ENCODE measurements around the gene AXIN1.
A peak's percentile ranks its signal among the peaks of the same experiment; 100 is the strongest.
"Not testable (repeated sequence)": the region's sequence is repeated elsewhere in the genome, so short reads cannot be mapped to it uniquely, and the experiment has no call there.

Gene AXIN1

GRCh38 chr16:353404-354290 is 1.1 kb upstream of the AXIN1 start:
- no peak for DNase-seq

DNA sequence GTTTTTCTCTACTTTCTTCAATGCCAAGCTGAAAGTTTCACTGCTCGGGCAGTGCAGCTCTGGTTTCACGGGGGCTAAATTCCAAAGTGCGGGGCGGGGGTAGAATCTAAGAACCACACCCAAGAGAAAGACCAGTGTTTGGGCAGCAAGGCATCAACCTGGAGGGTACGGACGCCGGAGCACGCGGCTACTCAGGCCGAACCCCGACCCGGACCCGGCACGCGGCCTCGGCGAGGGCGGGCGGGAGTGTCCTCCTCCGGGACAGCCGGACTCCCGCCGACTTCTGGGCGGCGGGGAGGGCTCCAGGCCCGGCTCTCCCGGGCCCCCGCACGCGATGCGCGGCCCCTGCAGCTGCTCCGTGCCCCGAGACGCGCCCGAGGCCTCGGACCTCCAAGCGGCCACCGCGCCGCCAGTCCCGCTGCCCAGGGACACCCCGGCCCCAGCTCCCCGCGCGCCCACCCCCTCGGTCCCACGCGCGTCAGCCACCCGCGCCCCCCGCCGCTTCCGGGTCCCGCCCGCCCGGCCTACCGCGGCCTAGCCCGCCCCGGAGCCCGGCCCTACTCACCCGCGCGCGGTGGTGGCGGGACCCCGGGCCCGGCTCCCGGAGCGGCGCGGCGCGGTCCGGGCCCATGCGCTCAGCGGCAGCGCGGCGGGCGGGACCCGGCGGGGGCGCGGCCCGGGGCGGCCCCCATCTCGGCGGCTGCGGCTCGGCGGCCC is 561 bp downstream of the AXIN1 start:
- peak in 1 of 2 donors; percentile 25 for DNase-seq

DNA sequence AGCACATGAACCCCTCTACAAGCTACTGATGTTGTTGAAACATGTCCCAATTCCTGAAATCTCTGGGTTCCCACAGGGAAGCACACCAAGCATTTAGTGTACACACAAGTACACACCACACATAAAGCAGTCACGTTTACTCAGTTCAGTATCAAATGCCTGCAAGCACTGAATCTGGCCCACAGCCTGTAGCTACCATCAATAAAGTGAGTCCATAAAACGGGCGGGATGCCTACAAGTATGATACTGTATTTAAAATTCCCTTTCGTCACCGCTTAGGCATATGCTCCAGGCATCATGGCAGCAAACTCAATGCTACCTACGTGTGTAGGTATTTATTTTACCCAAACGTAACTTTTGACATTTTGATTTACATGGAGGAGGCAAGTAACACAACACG is 2.3 kb downstream of the AXIN1 start:
- DNase-seq = no peak

GRCh38 chr16:349211-349610 is 3.3 kb downstream of the AXIN1 start:
- no peak for DNase-seq

- DNase-seq = not testable (repeated sequence)
These were observed 4.0 kb downstream of the AXIN1 start for GRCh38 chr16:348495-348894.

DNA sequence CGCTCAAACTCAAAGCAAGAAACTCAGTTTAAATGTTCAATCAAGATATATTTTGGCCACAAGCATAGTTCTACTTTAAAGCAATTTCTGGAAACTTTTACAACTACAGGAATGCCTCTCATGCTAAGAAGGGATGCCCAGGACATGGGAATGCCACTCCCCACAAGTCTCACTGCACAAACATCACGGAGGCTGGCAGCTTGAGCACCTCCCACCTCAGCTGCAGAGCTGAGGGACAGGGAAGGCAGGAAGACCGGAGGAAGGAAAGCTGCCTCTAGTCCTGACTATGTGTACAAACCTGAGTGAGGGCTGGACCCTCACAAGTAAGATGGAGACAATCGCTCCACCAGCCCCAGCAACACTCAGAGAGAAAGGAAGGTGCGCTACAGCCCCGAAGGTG is 5.3 kb downstream of the AXIN1 start:
- no peak for DNase-seq

GRCh38 chr16:346587-346986 is 5.9 kb downstream of the AXIN1 start:
- DNase-seq = no peak

GRCh38 chr16:345772-346171 is 6.8 kb downstream of the AXIN1 start:
- no peak for DNase-seq

DNA sequence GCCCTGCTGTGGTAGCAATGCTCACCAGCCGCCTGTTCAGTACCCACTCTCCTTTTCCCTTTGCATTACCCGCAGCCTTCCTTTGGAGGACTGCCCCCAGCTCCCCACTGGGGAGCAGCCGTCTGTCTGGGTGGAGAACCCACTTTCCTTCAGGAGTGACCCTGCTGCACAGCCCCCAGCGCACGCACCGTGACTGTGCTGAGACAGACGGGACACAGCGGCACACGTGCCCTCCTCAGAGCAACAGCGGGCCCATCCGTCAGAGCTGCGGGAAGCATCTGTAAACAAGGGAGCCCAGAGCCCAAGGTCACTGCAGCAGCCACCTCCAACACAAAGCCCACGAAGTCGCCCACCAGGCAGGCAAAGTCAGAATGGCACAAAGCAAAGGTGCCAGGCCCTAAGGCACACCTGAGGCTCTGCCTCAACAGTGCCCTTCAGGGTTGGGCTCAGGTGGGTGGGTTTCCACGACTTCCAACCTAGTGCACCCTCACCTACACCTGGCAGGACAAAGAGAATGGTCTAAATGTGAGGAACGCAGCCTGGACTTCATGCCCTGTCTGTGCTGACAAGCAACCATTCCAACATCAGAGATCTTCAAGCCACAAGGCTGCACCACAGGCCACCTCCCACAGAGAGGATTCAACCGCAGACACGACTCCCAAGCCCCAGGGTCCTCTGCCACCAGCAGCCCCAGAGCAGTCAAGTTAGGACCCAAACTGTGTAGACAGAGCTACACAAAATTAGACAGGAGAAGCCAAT is 9.9 kb downstream of the AXIN1 start:
- DNase-seq = no peak

DNA sequence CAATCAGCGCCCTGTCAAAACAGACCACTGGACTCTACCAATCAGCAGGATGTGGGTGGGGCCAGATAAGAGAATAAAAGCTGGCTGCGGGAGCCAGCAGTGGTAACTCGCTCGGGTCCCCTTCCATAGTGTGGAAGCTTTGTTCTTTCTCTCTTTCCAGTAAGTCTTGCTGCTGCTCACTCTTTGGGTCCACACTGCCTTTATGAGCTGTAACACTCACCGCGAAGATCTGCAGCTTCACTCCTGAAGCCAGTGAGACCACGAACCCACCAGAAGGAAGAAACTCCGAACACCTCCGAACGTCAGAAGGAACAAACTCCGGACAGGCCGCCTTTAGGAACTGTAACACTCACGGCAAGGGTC is 10.6 kb downstream of the AXIN1 start:
- DNase-seq = not testable (repeated sequence)

DNA sequence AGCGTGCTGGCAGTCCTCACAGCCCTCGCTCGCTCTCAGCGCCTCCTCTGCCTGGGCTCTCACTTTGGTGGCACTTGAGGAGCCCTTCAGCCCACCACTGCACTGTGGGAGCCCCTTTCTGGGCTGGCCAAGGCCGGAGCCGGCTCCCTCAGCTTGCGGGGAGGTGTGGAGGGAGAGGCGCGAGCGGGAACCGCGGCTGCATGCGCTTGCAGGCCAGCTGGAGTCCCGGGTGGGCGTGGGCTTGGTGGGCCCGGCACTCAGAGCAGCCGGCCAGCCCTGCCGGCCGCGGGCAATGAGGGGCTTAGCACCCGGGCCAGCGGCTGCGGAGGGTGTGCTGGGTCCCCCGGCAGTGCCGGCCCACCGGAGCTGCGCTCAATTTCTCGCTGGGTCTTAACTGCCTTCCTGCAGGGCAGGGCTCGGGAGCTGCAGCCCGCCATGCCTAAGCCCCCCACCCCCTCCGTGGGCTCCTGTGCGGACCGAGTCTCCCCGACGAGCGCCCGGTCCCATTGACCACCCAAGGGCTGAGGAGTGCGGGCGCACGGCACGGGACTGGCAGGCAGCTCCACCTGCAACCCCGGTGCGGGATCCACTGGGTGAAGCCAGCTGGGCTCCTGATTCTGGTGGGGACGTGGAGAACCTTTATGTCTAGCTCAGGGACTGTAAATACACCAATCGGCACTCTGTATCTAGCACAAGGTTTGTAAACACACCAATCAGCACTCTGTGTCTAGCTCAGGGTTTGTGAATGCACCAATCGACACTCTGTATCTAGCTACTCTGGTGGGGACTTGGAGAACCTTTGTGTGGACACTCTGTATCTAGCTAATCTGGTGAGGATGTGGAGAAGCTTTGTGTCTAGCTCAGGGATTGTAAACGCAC is 11.2 kb downstream of the AXIN1 start:
- not testable (repeated sequence) for DNase-seq

DNA sequence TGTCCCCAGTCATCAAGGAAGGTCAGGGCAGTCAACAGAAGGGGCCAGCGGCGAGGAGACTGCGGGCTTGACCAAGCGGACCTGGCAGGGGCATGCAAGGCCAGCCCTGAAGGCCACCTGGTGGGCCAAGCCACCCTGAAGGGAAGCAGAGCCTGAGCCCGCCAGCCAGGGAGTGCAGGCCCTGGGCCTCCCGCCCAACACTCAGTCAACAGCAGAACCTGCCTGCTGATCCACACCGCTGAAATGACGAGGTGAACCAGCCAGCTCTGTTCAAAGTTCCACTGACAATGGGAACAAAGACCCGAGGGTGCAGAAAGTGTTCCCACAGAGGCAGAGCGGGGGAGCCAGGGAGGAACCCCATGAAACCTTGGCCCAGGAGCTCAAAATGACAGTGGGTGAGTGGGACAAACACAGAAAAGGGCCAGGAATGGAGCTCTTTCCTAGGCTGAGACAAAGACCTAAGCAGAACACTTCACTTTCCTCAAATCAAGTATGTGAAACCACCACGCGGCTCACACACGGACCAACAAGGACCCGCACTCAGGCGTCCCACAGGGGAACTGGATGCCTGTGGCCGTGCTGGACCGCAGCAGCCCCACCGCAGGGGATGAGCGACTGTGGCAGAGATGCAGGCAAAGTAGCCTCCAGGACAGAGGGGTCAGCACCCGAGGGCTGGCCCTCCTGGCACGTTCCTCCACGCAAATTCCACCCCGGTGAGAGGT is 12.0 kb downstream of the AXIN1 start:
- no peak for DNase-seq

- peak in 1 of 2 donors; percentile 42 for DNase-seq
These were observed 12.8 kb downstream of the AXIN1 start for GRCh38 chr16:339680-340079.

GRCh38 chr16:337975-338575 is 14.4 kb downstream of the AXIN1 start:
- DNase-seq = peak; percentile 59 to 76

GRCh38 chr16:337437-337836 is 15.1 kb downstream of the AXIN1 start:
- no peak for DNase-seq

DNA sequence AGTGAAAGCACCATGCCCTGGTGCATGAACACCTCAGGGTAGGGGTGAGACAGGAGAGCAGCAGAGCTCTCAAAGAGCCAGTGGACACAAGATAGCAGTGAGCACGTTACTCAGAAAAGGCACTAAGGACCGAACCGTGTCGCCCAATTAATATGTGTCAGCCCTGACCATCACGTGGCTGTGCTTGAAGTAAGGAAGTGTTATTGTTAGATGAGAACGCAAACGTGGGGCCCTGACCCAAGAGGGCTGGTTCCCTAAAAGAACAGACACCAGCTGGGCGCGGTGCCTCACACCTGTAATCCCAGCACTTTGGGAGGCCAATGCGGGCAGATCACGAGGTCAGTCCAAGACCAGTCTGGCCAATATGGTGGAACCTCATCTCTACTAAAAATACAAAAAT is 16.3 kb downstream of the AXIN1 start:
- peak; percentile 57 to 70 for DNase-seq

GRCh38 chr16:334861-335632 is 17.5 kb downstream of the AXIN1 start:
- not testable (repeated sequence) for DNase-seq

DNA sequence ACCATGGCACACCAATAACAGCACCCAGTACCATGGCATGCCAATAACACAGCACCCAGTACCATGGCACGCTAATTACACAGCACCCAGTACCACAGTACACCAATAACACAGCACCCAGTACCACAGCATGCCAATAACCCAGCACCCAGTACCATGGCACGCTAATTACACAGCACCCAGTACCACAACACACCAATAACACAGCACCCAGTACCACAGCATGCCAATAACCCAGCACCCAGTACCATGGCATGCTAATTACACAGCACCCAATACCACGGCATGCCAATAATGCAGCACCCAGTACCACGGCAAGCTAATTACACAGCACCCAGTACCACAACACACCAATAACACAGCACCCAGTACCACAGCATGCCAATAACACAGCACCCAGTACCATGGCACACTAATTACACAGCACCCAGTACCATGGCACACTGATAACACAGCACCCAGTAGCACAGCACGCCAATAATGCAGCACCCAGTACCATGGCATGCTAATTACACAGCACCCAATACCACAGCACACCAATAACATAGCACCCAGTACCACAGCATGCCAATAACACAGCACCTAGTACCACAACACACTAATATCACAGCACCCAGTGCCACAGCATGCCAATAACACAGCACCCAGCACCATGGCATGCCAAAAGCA is 18.2 kb downstream of the AXIN1 start:
- DNase-seq = not testable (repeated sequence)

GRCh38 chr16:333406-334094 is 19.0 kb downstream of the AXIN1 start:
- DNase-seq = no peak
